ENCODE measurements around the gene DNAAF9.
"Not testable (repeated sequence)": the region's sequence is repeated elsewhere in the genome, so short reads cannot be mapped to it uniquely, and the experiment has no call there.

DNAAF9 gene

DNA sequence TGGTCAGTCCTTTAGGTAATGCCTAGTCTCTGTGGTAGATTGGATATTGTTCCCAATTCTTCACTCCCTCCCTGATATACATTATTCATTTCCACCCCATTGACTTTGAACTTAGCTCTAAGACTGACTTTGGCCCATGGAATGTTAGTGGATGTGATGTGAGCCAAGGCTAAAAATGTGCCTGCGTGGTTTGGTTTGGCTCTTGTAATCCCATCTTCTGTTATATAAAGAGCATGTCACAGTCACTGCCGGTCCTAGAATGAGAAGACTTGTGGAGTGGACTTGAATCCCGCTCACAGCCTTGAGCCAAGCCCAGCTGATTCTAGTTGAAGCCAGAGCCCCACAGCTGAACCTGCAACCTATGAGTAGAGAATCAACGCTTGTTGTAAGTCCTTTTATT is 23.6 kb upstream of the DNAAF9 start:
- no peak for DNase-seq (ENCODE audit: low read depth, low spot score)
- ChIA-PET POLR2A (interaction anchor here (0.5 kb wide), 1 partner anchor 278 kb away, joined by 3 read pairs; no protein-coding TSS in a partner anchor), CTCF (interaction anchor here (1.0 kb wide), 1 partner anchor 19 kb away, joined by 3 read pairs; no protein-coding TSS in a partner anchor)
- TF ChIP-seq, protein P1, sequence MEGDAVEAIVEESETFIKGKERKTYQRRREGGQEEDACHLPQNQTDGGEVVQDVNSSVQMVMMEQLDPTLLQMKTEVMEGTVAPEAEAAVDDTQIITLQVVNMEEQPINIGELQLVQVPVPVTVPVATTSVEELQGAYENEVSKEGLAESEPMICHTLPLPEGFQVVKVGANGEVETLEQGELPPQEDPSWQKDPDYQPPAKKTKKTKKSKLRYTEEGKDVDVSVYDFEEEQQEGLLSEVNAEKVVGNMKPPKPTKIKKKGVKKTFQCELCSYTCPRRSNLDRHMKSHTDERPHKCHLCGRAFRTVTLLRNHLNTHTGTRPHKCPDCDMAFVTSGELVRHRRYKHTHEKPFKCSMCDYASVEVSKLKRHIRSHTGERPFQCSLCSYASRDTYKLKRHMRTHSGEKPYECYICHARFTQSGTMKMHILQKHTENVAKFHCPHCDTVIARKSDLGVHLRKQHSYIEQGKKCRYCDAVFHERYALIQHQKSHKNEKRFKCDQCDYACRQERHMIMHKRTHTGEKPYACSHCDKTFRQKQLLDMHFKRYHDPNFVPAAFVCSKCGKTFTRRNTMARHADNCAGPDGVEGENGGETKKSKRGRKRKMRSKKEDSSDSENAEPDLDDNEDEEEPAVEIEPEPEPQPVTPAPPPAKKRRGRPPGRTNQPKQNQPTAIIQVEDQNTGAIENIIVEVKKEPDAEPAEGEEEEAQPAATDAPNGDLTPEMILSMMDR (IDR thresholded peaks at IDR 0.05; ENCODE audit: insufficient read depth, low read length, missing control alignments), result no peak
- H3K4me3 ChIP-seq (ENCODE audit: low read depth, low read length), result no peak overlapping the region

DNA sequence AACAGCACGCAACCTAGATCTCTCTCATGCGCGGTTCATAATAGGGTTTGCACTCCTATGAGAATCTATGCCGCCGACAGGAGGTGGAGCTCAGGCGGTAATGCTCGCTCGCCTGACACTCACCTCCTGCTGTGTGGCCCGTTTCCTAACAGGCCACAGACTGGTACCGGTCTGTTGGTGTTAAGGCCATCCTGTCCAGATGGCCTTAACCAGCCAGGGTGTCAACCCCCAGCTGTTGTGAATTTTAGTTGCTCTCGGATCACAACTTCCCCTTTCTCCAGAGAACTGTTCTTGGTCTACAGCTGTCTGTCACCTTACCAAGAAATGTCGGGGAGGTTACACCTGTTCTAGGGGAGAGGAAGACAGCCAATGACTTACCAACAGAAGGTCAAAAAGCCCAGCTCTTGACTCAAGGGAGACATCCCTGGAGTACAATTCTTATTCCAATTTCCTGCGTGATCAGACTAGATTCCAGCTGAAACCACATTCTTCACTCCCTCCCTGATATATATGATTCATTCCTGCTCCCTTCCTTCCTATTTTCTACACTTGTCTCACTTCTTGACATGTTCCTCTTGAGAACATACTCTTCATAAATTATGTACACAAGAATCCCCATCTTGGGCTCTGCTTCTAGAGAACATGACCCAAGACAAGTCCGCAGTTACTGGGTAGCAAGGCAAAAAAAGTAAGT is 23.1 kb upstream of the DNAAF9 start:
- no peak overlapping the region for H3K4me3 ChIP-seq (ENCODE audit: low read depth, low read length)
- POLR2A ChIA-PET, result interaction anchor here (0.5 kb wide), 1 partner anchor 278 kb away, joined by 3 read pairs; no protein-coding TSS in a partner anchor
- CTCF ChIA-PET, result interaction anchor here (1.0 kb wide), 1 partner anchor 18 kb away, joined by 3 read pairs; no protein-coding TSS in a partner anchor
- TF ChIP-seq, protein P1 (IDR thresholded peaks at IDR 0.05; ENCODE audit: insufficient read depth, low read length, missing control alignments), result no peak
- DNase-seq (ENCODE audit: low read depth, low spot score), result no peak

DNA sequence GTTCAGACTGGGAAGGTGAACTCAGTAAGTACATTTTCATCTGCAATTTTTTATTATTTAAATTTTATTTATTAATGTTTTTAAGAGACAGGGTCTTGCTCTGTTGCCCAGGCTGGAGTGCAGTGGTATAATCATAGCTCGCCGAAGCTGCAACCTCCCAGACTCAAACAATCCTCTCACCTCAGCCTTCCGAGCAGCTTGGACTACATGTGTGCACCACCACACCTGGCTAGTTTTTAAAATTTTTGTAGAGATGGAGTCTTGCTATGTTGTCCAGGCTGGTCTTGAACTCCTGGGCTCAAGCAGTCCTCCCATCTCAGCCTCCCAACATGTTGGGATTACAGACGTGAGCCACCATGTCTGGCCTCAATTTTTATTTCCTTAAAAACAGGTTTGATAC is 19.3 kb upstream of the DNAAF9 start:
- DNase-seq (ENCODE audit: low read depth, low spot score); POLR2A ChIA-PET; H3K4me3 ChIP-seq (ENCODE audit: low read depth, low read length): not testable (repeated sequence)
- CTCF ChIA-PET, result interaction anchor here (1.6 to 1.7 kb wide), 2 partner anchors 15 to 136 kb away, joined by 4 read pairs; no protein-coding TSS in a partner anchor

DNA sequence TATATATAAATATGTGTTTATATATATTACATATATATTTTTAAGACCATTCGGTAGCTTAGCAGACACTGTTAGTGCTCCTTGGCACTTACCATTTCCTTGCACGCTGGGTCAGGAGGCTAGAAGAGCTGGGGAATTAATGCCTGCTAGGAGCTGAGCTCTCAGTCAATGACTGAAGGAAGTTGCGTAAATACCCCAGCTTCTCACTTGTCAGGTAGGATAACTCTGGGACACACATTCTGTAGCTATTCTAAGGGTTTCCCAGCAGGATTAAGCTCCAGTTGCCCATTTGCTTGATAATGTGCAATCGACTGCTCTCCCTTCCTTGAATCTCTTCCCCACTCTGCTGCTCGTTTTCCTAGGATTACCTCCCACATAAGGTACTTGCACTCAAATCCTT is 15.7 kb upstream of the DNAAF9 start:
- no peak overlapping the region for H3K4me3 ChIP-seq (ENCODE audit: low read depth, low read length)
- TF ChIP-seq, protein P1 (IDR thresholded peaks at IDR 0.05; ENCODE audit: insufficient read depth, low read length, missing control alignments), result no peak
- ChIA-PET POLR2A (no interaction called here), CTCF (no interaction called here)
- DNase-seq (ENCODE audit: low read depth, low spot score), result no peak

DNA sequence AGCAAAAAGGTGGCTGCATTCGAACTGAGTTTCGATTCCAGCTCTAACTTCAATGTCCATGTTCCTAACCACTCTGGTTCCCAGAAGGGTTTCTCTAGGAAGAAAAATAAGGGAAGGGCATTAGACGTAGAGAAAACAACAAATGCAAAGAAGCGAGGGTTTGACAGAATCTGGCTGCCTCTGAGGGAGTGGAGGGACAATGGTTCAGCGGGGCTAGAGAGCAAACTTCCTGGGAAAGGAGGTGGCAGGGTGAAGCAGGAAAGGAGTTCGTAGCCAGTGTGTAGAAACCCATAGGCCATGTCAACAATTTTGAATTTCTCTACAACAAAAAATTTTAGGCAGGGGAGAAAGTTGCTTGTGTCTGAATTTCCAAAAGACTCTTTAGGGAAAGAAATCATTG is 14.5 kb upstream of the DNAAF9 start:
- TF ChIP-seq, protein P1 (IDR thresholded peaks at IDR 0.05; ENCODE audit: insufficient read depth, low read length, missing control alignments), result no peak
- ChIA-PET CTCF (no interaction called here), POLR2A (interaction anchor here (0.5 kb wide), 1 partner anchor 17 kb away, joined by 4 read pairs; no protein-coding TSS in a partner anchor)
- H3K4me3 ChIP-seq (ENCODE audit: low read depth, low read length), result no peak overlapping the region
- no peak for DNase-seq (ENCODE audit: low read depth, low spot score)

DNA sequence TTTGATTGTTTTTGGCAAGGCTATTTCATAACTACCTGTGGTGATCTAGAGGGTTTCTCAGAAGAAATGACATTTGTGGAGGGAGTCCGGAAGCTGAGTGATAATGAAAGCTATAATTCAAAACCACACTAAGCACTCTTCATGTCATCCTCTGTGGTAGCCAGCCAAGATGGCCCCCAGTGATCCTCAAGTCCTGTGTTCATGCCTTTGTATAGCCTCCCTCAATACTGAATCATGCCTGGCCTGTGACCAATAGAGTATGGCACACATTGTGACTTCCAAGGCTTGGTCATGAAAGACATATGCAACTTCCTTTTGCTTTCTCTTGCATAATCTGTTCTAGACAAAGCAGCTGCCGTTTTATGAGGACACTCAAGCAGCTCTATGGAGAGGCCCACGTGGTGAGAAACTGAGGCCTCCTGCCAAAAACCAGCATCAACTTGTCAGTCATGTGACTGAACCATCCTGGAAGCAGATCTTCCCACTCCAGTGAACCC is 12.8 kb upstream of the DNAAF9 start:
- TF ChIP-seq, protein P1 (IDR thresholded peaks at IDR 0.05; ENCODE audit: insufficient read depth, low read length, missing control alignments), result no peak
- POLR2A ChIA-PET, result no interaction called here
- DNase-seq (ENCODE audit: low read depth, low spot score), result no peak
- CTCF ChIA-PET, result no interaction called here
- no peak overlapping the region for H3K4me3 ChIP-seq (ENCODE audit: low read depth, low read length)

DNA sequence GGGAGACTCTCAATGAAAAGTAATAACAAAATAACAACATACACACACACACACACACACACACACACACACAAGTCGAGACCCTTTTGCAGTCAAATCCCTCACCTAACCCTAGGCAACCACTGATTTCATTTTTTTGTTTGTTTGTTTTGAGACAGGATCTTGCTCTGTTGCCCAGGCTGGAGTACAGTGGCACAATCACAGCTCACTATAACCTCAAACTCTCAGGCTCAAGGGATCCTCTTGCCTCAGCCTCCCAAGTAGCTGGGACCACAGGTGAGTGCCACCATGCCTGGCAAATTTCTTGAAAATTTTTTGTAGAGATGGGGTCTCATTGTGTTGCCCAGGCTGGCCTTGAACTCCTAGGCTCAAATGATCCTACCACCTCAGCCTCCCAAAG is 10.7 kb upstream of the DNAAF9 start:
- CTCF ChIA-PET; H3K4me3 ChIP-seq (ENCODE audit: low read depth, low read length); DNase-seq (ENCODE audit: low read depth, low spot score); POLR2A ChIA-PET: not testable (repeated sequence)

Data from AG04449 (cell line).